ENCODE measurements around the gene TMEM50B.
"Not testable (repeated sequence)": the region's sequence is repeated elsewhere in the genome, so short reads cannot be mapped to it uniquely, and the experiment has no call there.

TMEM50B gene

DNA sequence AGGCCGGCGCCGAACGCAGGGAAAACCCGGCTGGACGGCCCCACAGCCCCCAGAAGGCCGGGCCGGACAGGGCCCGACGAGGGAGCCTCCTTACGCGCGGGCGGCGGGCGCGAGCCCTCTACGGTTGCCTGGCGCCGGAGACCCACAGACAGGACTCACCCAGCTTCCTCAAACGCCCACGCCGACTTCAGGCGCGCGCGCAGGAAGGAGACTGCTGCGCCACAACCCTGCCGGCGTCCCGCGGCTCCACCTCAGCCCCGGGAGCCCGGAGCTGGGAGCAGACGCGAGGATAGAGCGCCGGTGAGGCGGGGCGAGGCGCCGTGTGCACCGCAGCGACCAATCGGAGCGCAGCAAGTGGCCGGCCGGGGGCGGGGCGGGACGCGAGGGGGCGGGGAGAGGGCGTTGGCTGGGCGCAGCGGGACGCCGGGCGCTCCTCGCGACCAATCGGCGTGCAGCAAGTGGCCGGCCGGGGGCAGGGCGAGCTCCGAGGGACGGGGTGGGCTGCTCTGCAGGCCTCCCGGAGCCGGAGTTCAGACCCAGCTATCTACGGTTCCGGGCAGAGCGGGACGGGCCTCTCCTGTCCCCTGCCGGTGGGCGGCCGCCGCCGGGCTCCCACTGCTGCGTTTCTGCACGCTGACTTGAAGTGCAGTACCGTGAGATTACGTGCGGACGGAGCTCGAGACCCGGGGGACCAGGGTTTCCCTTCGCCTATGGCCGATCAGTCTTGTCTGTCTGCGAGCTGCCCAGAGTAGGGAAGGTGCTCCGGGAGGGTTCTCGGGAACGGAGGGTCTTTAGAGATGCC is at the start of gene TMEM50B:
TSS of gene TMEM50B (minus strand) at position 296 of the 802 bp plus-strand sequence. CDS start 11,089 bp downstream, outside the sequence.
- peak; percentile 90 to 91 for DNase-seq

DNA sequence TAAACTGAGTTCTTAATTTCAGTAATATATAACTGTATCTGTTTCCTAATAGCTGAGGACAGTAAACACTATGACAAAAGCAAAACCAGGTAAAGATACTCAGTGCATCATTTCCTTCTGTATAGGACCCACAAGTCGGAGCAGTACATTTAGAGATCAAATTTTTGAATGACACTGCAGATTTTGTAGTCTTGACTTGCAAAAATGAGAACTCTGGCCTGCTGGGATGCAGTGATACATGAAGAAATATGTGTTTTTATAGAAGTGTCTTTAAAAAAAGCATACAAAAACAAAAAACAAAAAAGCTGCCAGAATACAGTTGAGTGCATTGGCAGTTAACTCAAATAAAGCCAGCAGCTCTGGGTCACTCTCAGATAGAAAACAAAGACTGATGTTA is 43.2 kb upstream of the TMEM50B start:
- no peak for DNase-seq

DNA sequence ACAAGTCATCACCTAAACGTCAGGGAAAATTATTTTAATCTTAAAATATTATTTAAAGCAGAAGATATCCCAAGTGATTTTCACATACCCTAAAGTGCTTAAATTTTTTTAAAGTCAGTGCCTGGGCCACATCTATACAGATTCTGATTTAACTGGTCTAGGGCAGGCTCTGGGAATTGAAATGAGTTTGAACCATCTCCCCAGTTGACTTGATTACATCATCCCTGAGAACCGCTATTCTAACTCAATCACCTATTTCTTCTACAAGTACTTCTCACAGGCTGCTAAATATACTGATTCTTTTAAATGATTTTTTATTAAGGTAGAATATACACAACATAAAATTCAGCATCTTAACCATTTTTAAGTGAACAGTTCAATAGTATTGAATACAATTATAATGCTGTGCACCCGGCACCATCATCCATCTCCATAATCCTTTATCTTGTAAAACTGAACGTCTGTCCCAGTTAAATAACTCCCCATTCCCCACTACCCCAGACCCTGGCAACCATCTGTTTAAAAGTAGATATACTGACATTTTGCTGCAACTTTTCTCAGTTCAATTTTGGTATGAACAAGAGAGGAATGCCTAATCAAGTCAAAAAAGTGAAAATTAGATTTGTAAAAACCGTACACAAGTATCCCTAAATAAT is 42.7 kb upstream of the TMEM50B start:
- DNase-seq, result no peak

DNA sequence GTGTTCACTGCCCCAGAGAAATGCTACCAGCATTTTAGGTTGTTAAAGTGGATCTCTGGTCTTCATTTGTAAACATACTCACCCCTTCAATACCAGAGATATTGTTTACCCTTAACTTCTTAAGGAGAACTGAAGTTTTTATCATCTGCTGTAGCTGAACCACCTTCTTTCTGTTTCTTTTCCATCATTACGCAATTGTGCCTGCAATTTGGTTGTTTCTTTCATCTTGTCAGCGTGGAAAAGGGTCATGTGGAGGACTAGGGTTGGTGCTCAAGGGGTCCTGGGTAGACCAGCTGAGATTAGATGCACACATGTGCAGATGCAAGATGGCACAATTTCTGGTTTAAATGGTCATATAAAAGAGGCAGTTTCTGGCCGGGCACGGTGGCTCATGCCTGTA is 39.1 kb upstream of the TMEM50B start:
- DNase-seq, result no peak

DNA sequence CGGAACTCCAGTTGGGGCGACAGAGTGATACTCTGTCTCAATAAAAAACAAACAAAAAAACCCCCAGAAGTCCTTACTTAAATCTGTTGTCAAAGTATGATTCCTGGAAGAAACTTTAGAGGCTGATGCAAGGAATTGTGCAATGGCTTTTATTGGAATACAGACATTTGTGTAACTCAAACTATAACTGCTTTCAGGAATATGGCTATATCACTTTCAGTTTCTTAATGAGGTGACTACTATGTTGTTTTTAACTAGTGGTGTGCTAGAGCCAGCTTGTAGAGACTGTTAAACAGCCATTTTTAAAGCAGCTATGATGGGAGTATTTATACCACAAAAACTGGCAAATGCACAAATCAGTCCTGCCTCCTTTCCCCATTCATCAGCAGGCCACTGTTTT is 34.5 kb upstream of the TMEM50B start:
- no peak for DNase-seq

DNA sequence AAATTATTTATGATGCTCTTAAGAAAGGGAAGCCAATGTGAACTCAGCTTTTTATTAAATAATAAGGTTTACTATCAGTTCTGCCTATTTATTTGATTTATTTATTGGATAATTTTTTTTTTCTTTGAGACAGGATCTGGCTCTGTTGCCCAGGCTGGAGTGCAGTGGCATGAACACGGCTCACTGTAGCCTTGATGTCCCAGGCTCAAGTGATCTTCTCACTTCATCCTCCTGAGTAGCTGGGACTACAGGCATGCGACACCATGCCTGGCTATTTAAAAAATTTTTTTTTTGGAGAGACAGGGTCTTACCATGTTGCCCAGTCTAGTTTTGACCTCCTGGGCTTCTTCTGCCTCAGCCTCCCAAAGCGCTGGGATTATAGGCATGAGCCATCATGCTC is 32.7 kb upstream of the TMEM50B start:
- no peak for DNase-seq

DNA sequence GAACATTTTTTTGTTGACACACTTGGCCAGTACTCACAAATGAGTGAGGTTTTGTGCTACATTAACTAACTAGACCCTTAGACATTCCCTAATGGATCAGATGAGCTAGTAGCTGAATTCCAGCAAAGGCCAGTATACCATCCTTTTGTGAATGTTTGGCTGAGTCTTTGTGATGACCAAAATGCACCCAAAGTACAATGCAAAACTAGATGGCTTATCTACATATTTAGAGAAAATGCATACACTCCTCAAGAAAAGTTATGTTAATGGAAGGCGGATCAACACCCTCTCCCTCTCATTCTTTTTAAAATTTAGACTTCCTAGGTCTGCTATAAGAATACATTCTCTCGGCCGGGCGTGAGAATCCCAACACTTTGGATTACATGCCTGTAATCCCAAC is 31.9 kb upstream of the TMEM50B start:
- no peak for DNase-seq

DNA sequence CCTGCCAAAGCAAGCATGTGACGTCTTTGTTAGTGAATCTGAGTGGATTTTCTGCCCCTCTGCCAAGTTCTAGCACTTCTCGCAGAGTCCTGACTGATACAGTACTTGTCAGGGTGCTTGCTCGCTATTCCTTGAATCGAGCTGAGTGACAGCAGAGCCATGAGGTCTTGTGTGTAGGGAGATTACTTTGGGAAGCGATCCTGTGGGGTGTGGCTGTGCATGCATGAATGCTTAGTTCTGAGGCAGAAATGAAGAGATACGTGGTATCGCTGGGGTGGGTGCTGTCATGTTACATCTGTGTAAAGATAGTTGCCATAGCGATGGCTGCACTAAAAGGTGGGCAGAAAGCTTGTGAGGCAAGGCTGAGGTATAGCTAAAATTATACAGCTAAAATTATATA is 31.1 kb upstream of the TMEM50B start:
- no peak for DNase-seq

DNA sequence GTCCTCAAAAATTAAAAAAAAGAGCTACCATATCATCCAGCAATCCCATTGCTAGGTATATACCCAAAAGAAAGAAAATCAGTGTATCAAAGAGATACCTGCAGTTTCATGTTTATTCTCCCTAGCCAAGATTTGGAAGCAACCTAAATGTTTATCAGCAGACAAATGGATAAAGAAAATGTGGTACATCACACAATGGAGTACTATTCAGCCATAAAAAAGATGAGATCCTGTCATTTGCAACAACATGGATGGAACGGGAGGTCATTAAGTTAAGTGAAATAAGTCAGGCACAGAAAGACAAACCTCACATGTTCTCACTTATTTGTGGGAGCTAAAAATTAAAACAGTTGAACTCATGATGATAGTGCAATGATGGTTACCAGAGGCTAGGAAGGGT is 27.2 kb upstream of the TMEM50B start:
- DNase-seq, result not testable (repeated sequence)

DNA sequence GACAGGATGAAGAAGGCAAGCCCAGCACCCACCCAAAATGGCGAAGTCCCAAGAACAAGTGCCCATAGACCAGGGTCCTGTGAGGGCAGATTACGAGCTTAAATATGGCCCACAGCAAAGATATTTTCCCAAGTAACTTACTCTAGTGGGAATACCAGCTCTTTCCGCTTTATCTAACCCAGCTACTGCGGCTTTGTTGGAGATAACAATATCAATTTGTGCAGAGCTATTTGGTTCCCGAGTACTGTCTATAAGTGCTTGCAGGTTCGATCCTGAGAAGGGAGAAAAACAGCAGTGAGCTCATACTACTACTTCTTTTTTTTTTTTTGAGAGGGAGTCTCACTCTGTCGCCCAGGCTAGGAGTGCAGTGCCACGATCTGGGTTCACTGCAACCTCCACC is 26.1 kb upstream of the TMEM50B start:
- DNase-seq, result no peak

DNA sequence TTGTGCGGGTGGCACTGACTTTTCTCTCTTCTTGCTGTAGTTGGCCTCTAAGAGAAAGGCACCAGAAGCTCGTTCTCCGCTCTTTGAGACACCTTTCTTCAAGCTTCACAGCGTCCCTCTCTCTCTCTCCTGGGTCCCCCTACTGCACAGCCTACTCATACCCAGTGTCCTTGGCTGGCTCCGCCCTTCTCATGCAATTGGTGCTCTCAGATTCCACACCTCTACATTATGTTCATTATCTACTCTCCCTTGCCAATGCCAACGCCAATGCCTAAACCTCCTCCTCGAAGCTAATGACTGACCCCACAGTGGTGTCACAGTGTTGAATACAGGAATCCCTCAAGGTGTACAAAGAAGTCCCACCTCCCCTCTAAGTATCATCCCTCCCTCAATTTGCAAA is 16.6 kb upstream of the TMEM50B start:
- DNase-seq, result no peak

DNA sequence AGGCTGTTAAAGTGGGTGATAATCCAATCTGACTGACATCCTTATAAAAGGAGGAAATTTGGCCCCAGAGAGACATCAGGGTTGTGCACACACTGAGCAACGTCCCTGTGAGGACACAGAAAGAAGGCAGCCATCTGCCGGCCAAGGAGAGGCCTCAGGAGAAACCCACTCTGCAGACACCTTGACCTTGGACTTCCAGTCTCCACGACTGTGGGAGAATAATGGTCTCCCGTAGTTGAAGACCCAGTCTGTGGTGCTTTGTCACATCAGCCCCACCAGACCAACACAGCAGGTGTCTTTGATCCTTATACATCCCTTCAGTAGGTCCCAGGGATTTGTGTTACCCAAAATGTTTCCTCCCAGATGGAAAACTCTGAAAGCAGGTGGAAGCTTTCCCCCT is 16.0 kb upstream of the TMEM50B start:
- DNase-seq, result no peak

DNA sequence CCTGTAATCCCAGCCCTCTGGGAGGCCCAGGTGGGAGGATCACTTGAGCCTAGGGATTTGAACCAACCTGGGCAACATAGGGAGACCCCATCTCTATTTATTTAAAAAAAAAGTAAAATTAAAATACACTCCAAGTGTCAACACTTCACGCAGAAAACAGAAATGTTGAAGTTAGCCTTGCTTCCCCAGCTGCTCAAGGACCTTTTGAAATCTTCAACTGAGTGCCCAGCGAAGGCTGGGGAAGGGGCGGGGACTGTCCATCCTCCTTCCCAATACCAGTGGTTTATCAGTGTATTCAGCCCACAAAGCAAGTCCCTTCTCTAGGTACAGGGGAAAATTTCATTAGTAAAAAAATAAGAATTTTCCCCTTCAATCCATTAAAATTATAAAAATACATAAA is 14.0 kb upstream of the TMEM50B start:
- DNase-seq, result no peak

DNA sequence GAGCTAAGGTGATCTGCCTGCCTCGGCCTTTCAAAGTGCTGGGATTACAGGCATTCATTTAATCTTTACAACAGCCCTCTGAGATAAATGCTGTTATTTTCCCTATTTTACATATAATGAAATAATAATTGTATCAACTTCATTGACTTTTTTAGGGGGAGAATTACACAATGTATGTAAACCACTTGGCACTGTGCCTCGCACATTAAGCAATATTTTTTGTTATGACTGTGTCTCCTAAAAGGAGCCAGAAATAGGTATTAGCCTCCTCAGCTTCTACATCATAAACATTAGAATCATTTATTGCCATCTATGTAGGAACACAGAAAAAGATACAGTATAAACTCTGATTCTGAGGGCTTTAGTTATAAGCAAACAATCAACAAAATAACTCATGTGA is 12.8 kb upstream of the TMEM50B start:
- DNase-seq, result no peak

DNA sequence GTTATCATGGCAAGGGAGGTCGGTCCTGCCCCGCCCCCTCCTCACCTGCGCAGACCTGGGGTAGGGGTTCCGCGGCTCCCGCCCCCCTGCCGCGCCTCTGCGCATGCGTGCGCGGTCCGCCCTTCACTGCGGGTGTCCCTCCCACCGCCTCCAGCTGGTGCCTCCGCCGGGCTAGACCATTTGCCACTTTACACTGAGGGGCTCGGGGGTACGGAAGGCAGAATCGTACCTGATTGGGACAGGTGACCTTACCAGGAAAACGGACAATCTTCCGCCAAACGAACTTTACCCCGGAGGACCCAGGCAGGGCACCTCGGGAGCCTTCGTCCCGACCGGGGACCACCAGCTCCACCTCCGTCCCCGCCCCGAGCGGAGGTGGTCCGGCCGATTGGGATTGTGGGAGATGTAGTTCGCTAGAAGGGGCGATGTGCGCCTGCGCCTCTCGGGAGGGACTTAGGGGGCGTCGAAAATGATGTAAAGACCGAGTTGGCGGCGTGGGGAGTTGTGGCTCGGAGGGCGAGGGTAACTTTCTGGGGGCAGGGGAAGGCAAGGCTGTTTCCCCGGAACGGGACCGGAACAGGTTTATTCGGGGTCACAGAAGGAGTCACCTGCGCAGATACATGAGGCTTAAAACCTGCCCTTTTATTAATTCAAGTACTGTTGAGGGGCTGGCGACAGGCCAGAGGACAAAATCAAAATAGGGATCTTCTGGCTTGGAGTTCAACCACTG is 11.8 kb upstream of the TMEM50B start, which contains the start of gene DNAJC28:
TSS of gene DNAJC28 (minus strand) at position 344 of the 730 bp plus-strand sequence. CDS start 2,323 bp downstream, outside the sequence.
- peak; percentile 89 to 90 for DNase-seq

DNA sequence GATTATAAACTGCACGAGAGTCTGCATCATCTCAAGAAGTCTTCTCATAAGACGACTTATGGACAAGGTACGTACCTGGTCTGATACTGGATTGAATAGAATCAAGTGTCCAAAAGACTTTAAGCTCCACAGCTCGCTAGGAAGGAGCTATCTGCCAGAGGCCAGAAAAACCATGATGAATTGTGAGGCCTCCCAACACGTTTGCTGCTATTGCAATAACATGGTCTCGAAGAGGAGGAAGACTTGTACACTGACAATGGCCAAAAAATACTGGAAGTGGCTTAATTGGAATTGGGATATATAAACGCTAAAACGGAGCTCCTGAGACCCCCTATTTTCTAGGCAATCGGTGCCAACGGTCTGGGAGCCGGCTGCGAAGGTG is 11.2 kb upstream of the TMEM50B start:
- DNase-seq, result peak; percentile 26 to 30

DNA sequence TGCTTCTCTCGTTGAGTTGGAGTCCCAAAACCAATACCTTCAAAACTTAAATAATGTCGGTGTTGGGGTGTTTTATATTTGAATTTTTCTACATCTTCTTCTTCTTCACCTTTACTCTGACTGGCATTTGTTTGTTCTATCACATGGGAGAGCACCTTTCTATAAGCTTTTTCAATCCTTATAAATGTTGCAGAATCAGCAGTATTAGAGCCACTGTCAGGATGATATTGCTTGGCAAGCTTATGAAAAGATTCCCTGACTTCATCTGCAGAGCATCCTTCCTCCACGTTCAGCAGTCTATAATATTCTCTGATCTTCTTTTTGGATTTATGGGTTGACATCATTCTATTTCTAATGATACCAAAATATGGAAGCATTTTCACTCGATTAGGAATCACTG is 9.2 kb upstream of the TMEM50B start:
- no peak for DNase-seq

DNA sequence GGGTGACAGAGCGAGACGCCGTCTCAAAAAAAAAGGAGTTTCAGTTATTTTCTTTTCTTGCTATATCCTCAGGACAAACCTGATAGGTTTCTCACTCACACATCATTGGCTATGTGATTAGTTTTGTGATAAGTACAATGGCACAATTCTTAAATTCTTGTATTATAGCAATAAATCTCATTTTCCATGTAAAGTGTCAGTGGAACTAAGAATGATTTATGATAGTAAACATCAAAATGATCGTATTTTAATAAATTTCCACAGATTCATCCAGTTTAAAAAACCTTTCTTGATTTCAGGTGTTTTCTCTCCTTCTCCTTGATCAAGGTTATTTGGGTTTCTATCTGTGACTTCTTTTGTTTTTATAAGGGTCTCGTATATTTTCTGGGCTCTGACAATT is 8.2 kb upstream of the TMEM50B start:
- DNase-seq, result no peak

DNA sequence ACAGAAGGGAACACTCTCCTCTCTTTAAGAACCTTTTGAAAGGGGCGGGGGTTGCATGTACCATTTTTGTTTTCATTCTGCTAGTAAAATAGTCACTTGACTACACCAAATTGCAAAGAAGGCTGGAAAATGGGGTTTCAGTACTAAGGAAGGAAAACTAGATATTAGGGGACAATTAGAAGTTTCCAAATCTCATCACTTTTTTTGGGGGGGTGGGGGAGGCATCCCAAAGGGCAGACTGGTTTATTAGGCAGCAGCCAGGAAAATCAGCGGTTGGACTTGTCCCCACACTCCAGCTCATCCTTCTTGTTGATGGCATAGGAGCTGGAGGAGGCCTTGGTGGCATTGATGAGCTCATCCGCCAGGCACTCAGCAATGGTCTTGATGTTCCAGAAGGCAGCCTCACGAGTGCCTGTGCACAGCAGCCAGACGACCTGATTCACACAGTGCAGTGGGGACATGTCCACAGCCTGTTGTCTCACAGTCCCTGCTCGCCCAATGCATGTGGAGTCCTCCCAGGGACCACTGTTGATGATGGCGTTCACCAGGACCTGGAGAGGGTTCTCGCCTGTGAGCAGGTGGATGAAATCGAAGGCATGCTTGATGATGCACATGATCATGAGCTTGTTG is 1.7 kb upstream of the TMEM50B start:
- DNase-seq, result no peak

DNA sequence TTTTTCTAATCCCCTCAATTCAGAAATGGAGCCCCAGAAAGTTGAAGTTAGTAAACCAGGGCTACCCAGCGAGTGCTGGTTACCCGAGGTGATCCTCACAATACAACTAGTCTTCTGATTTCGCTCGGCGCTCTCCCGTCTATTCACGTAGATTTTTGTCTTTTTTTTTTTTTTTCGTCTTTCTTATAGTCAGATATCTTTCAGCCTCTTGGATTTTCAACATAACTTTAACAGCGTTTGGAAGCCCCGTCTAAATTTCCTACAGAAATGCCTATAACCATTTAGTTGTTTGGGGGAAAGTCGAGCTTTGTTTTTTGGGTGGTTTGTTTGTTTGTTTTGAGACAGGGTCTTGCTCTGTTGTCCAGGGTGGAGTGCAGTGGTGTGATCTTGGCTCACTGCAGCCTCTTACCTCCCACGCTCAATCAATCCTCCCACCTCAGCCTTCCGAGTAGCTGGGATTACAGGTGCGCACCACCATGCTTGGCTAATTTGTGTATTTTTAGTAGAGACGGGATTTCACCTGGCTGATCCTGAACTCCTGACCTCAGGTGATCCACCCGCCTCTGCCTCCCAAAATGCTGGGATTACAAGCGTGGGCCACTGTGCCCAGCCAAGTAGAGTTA is 818 bp upstream of the TMEM50B start:
- no peak for DNase-seq

DNA sequence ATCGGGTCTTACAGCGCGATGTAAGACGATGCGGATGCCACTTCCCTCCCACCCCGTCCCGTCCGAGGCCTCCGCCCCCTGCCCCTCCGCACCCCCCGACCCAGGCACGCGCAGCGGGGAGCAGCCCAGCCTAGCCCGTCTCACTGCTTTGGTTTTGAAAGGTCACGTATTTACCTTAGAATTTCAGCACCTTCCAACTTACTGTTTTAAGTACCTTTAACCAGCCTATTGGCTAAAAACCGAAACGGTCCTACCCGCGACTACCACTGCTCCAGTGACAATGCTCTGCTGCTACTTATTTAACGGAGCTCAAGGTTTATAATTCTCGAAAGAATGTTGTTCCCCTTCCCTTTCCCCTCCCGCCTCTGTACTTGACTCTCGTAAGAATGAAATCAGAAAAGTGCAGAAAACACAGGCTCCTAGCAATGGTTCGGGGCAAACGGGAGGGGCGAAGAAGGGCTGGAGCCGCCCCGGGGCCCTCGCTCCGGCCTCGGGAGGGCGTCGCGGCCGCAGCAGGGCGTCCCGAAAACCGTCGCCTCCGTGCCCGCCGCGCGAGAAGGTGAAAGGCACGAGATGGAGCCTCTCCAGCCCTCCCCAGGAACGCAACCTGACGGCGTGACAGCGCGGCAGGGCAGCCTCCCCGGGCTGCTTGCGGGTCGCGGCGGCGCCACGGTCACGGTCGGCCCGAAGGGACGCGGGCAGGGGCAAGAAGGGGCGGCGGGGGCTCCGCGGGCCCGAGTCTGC is 667 bp downstream of the TMEM50B start:
- peak in 1 of 2 experiments; percentile 3 for DNase-seq

DNA sequence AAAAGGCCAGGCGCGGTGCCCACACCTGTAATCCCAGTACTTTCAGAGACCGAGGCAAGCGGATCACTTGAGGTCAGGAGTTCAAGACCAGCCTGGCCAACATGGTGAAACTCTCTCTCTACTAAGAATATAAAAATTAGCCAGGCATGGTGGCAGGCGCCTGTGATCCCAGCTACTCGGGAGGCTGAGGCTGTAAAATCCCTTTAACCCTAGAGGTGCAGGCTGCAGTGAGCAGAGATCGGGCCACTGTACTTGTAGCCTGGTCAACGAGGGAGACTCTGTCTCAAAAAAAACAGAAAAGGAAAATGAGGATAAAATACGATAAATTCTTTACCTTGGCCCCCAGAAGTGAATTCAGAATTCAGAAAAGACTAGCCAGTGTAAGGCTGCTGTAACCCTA is 1.6 kb downstream of the TMEM50B start:
- DNase-seq, result no peak

All from NCI-H2081 (cell line).